ENCODE results near the gene RNF214.

- TF ChIP-seq CTCF (IDR thresholded peaks at IDR 0.05), result no peak
- TF ChIP-seq POLR2A (IDR thresholded peaks at IDR 0.05), result no peak
These were observed 45.9 kb downstream of the RNF214 start for GRCh38 chr11:117278347-117278746.
